WTC11 (cell line): ENCODE data around the gene MSX2.

ENCODE experiments used
- CTCF ChIP-seq: fragments of 200-600 bp; IDR thresholded peaks from 2 replicates; pipeline ENCODE4 v1.8.0; 2022; ENCODE audit warnings: antibody characterized with exemption
- MAX ChIP-seq: sonication (generic); formaldehyde crosslinking; IDR thresholded peaks from 2 replicates; pipeline ENCODE4 v1.8.0; 2022; ENCODE audit warnings: mild to moderate bottlenecking, missing genetic modification reagents

- TF ChIP-seq MAX: no peak
- TF ChIP-seq CTCF: no peak
Measured at GRCh38 chr5:174750711-174751110, 26.3 kb downstream of the MSX2 start.
